OCI-LY3 (cell line): ENCODE measurements around the gene ADAMTS6.

ENCODE experiments used
- H2AFZ ChIP-seq: fragments of 200-600, 300-600 bp; shearing (Covaris generic); 2 replicates; pipeline ENCODE4 v1.6.0; 2014; ENCODE audit warnings: antibody characterized with exemption, low read depth, low read length
- H3K27ac ChIP-seq: fragments of 200-600, 300-600 bp; sonication (generic); 2 replicates; pipeline ENCODE4 v1.5.1; 2014; ENCODE audit warnings: mild to moderate bottlenecking, low read length, moderate library complexity, mixed read lengths
- H3K27me3 ChIP-seq: fragments of 200-600, 300-600 bp; sonication (generic); 2 replicates; pipeline ENCODE4 v1.6.1; 2014; ENCODE audit warnings: low read depth, low read length, mixed read lengths
- H3K36me3 ChIP-seq: fragments of 200-600, 300-600 bp; sonication (generic); replicated peaks from 2 replicates; pipeline ENCODE3; 2014; ENCODE audit warnings: low read depth, low read length, mixed read lengths
- H3K4me1 ChIP-seq: fragments of 300-600, 200-600 bp; sonication (generic); 2 replicates; pipeline ENCODE4 v1.6.1; 2014; ENCODE audit warnings: low read length, mixed read lengths
- H3K4me2 ChIP-seq: fragments of 200-600, 300-600 bp; sonication (generic); 2 replicates; pipeline ENCODE4 v1.6.1; 2014; ENCODE audit warnings: low read length, mixed read lengths
- H3K4me3 ChIP-seq: fragments of 300-600, 200-600 bp; sonication (generic); 2 replicates; pipeline ENCODE4 v1.5.1; 2014; ENCODE audit warnings: antibody characterized with exemption, mild to moderate bottlenecking, low read length, moderate library complexity
- H3K79me2 ChIP-seq: fragments of 300-600, 200-600 bp; shearing (Covaris generic); 2 replicates; pipeline ENCODE4 v1.6.1; 2014; ENCODE audit warnings: mild to moderate bottlenecking, low read length, mixed read lengths
- H3K9ac ChIP-seq: fragments of 300-600, 200-600 bp; shearing (Covaris generic); 2 replicates; pipeline ENCODE4 v1.6.0; 2014; ENCODE audit warnings: mild to moderate bottlenecking, low read length, moderate library complexity
- H3K9me3 ChIP-seq: fragments of 200-600, 300-600 bp; shearing (Covaris generic); 2 replicates; pipeline ENCODE4 v1.6.1; 2014; ENCODE audit warnings: low read length, mixed read lengths; ENCODE audit not compliant: insufficient read depth
- H4K20me1 ChIP-seq: fragments of 200-600, 300-600 bp; sonication (generic); 2 replicates; pipeline ENCODE4 v1.6.1; 2016; ENCODE audit warnings: low read length, mixed read lengths; ENCODE audit not compliant: insufficient read depth
- EZH2phosphoT487 ChIP-seq: fragments of 200-600 bp; shearing (Covaris generic); IDR thresholded peaks from 2 replicates; pipeline ENCODE4 v1.6.1; 2018; ENCODE audit warnings: antibody characterized with exemption, mixed run types, low read depth
- TF ChIP-seq, protein P1 (sequence below): fragments of 200-600, 300-600 bp; sonication (generic); IDR thresholded peaks from 2 replicates; pipeline ENCODE4 v1.5.1; 2014; ENCODE audit warnings: antibody characterized with exemption, low read length, low read depth

Gene ADAMTS6

DNA sequence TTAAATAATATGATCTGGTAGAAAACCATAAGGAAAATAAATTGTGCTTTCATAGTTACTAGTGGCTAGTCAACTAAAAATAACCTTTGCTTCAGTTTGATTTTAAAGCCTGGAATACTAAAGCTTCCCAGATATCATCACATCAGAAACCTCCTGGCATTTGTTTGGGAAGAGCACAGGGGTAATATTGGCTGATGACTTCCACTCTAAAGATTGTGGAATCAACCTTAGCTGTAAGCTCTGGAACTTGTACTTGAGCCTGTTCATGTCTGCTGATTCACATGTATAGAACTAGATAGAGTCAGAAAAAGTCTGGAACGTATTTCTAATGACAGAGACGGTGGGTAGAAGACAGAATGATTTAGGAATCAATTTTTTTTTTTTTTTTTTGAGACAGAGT, 367.9 kb downstream of the ADAMTS6 start:
- Histone ChIP-seq H4K20me1 (no peaks in the 10 kb centered on the region), H3K9ac (no peak overlapping the region), H3K4me2 (no peak overlapping the region), H2AFZ (no peak overlapping the region), H3K36me3 (no peaks in the 10 kb centered on the region), H3K4me1 (no peaks in the 10 kb centered on the region), H3K27ac (no peak overlapping the region), H3K27me3 (no peaks in the 10 kb centered on the region), H3K9me3 (no peaks in the 10 kb centered on the region), H3K4me3 (no peak overlapping the region), H3K79me2 (no peaks in the 10 kb centered on the region)
- no peak for TF ChIP-seq EZH2phosphoT487
- TF ChIP-seq, protein P1, sequence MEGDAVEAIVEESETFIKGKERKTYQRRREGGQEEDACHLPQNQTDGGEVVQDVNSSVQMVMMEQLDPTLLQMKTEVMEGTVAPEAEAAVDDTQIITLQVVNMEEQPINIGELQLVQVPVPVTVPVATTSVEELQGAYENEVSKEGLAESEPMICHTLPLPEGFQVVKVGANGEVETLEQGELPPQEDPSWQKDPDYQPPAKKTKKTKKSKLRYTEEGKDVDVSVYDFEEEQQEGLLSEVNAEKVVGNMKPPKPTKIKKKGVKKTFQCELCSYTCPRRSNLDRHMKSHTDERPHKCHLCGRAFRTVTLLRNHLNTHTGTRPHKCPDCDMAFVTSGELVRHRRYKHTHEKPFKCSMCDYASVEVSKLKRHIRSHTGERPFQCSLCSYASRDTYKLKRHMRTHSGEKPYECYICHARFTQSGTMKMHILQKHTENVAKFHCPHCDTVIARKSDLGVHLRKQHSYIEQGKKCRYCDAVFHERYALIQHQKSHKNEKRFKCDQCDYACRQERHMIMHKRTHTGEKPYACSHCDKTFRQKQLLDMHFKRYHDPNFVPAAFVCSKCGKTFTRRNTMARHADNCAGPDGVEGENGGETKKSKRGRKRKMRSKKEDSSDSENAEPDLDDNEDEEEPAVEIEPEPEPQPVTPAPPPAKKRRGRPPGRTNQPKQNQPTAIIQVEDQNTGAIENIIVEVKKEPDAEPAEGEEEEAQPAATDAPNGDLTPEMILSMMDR = no peak

DNA sequence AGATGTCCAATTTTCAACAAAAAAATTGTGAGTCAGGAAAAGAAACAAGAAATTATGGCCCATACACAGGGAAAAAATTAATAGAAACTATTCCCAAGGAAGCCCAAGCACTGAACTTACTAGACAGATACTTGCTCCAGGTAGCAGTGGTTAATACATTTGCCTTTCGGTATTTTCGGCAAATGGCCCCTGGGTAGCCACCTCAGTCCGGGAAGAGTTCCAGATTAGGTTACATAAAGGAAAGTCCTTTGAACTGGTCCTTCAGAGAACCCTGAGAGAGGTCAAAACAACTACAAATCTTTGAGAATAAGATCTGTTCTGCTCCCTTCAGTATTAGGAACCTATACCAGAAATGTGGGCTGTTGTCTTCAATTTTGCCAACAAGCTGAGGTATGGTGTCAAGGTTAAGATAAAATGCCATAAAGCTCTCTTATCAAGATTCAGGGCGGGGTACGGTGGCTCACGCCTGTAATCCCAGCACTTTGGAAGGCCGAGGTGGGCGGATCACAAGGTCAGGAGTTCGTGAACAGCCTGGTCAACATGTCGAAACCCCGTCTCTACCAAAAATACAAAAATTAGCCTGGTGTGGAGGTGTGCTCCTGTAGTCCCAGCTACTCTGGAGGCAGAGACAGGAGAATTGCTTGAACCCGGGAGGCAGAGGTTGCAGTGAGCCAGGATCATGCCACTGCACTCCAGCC, 369.6 kb downstream of the ADAMTS6 start:
- H3K4me3 ChIP-seq = no peak overlapping the region
- H3K9ac ChIP-seq = no peak overlapping the region
- no peaks in the 10 kb centered on the region for H3K36me3 ChIP-seq
- no peaks in the 10 kb centered on the region for H3K79me2 ChIP-seq
- no peak overlapping the region for H3K4me2 ChIP-seq
- no peak overlapping the region for H2AFZ ChIP-seq
- no peaks in the 10 kb centered on the region for H4K20me1 ChIP-seq
- TF ChIP-seq EZH2phosphoT487 = no peak
- TF ChIP-seq, protein P1 = no peak
- no peak overlapping the region for H3K27ac ChIP-seq
- H3K27me3 ChIP-seq = no peaks in the 10 kb centered on the region
- H3K9me3 ChIP-seq = no peaks in the 10 kb centered on the region
- H3K4me1 ChIP-seq = no peaks in the 10 kb centered on the region

DNA sequence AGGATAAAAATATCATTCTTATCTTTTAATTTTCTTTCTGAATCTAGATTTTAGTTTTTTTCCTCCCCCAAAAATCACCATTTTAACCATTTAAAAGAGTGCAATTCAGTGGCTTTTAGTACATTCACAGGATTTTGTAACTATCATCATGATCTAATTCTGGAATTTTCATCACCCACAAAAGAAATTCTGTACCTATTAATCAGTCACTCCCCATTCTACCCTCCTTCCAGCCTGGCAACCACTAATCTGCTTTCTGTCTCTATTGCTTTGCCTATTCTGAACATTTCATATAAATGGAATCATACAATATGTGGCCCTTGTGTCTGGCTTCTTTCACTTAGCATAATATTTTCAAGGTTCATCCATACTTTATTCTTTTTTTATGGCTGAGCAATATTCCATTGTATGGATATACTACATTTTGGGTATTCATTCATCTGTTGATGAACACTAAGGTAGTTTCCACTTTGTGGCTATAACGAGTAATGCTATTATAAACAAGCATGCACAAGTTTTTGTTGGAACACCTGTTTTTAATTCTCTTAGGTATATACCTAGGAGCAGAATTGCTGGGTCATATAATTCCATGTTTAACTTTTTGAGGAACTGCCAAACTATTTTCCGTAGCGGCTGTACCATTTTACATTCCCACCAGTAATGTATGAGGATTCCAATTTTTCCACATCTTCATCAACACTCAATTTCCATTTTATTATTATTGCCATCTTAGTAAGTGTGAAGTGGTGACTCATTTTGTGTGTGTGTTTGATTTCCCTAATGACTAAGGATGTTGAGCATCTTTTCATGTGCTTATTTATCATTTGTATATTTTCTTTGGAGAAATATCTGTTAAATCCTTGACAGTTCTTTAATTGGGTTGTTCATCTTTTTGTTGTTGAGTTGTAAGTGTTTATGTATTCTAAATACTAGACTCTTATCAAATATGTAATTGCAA, 372.7 kb downstream of the ADAMTS6 start:
- no peaks in the 10 kb centered on the region for H4K20me1 ChIP-seq
- H3K27ac ChIP-seq = no peak overlapping the region
- H3K9ac ChIP-seq = no peak overlapping the region
- H3K27me3 ChIP-seq = no peaks in the 10 kb centered on the region
- TF ChIP-seq EZH2phosphoT487 = no peak
- TF ChIP-seq, protein P1 = no peak
- H3K36me3 ChIP-seq = no peaks in the 10 kb centered on the region
- H3K4me3 ChIP-seq = no peak overlapping the region
- H2AFZ ChIP-seq = no peak overlapping the region
- H3K79me2 ChIP-seq = no peaks in the 10 kb centered on the region
- H3K9me3 ChIP-seq = no peaks in the 10 kb centered on the region
- H3K4me1 ChIP-seq = no peaks in the 10 kb centered on the region
- no peak overlapping the region for H3K4me2 ChIP-seq

DNA sequence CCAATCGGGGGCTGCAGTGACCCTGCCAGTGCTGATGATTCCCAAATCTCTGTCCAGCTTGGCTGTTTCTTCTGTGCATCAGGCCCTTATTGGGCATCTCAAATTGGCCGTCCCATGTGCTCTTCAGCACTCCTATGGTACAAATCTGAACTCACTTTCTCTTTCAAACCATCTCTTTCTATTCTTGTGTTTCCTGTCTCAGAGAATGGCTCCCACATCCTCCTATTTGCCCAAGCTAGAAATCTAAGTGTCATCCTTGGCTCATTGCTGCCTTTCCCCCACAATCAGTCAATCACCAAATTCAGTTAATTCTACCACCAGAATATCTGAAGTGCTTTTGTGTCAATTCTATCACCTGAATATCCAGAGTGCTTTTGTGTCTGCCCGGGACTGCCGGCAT, 376.4 kb downstream of the ADAMTS6 start:
- H4K20me1 ChIP-seq = no peaks in the 10 kb centered on the region
- TF ChIP-seq EZH2phosphoT487 = no peak
- TF ChIP-seq, protein P1 = no peak

More for the DNA sequence above, 376.4 kb downstream of the ADAMTS6 start:
- Histone ChIP-seq H2AFZ (no peak overlapping the region), H3K27ac (no peak overlapping the region), H3K4me2 (no peak overlapping the region), H3K27me3 (no peaks in the 10 kb centered on the region), H3K9me3 (no peaks in the 10 kb centered on the region), H3K4me1 (peaks cover 12% of the 10 kb centered on the region), H3K79me2 (no peaks in the 10 kb centered on the region), H3K9ac (no peak overlapping the region), H3K36me3 (no peaks in the 10 kb centered on the region), H3K4me3 (no peak overlapping the region)
